GM19397 (cell line): ENCODE results near the gene DCUN1D4.
A peak's percentile ranks its signal among the peaks of the same experiment; 100 is the strongest.
"Not testable (repeated sequence)": the region's sequence is repeated elsewhere in the genome, so short reads cannot be mapped to it uniquely, and the experiment has no call there.

Experiments used
- ATAC-seq: cut with Tn5 transposase; IDR thresholded peaks from one replicate; pipeline ENCODE4 v1.9.1; 2021; ENCODE audit warnings: mild to moderate bottlenecking, moderate library complexity; ENCODE audit not compliant: unreplicated experiment

Gene DCUN1D4

GRCh38 chr4:51893402-51893801 is 50.4 kb downstream of the DCUN1D4 start:
- ATAC-seq, result not testable (repeated sequence)

GRCh38 chr4:51894059-51894645 is 51.2 kb downstream of the DCUN1D4 start:
- ATAC-seq, result no peak

DNA sequence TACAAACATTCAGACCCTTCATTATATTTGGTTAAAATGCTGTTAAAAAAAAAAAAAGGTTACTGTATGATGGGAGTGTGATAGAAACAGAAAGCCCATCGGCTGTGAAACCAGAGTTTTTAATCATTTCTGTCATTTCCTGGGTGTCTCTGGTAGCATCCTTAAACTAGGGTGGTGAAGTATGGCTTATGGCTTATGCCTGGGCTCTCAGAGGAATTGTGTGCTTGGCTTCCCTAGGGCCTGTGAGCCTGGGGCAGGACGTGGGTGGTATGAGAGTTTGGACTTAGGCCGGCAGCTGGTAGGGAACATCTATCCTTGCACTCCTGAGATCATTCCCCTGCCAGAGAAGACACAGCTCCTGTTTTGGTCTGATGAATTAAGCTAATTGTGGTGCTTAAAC is 52.2 kb downstream of the DCUN1D4 start:
- no peak for ATAC-seq

- ATAC-seq, result peak; percentile 98
Measured at GRCh38 chr4:51895816-51896408, 53.0 kb downstream of the DCUN1D4 start.

GRCh38 chr4:51901363-51901762 is 58.4 kb downstream of the DCUN1D4 start:
- no peak for ATAC-seq

DNA sequence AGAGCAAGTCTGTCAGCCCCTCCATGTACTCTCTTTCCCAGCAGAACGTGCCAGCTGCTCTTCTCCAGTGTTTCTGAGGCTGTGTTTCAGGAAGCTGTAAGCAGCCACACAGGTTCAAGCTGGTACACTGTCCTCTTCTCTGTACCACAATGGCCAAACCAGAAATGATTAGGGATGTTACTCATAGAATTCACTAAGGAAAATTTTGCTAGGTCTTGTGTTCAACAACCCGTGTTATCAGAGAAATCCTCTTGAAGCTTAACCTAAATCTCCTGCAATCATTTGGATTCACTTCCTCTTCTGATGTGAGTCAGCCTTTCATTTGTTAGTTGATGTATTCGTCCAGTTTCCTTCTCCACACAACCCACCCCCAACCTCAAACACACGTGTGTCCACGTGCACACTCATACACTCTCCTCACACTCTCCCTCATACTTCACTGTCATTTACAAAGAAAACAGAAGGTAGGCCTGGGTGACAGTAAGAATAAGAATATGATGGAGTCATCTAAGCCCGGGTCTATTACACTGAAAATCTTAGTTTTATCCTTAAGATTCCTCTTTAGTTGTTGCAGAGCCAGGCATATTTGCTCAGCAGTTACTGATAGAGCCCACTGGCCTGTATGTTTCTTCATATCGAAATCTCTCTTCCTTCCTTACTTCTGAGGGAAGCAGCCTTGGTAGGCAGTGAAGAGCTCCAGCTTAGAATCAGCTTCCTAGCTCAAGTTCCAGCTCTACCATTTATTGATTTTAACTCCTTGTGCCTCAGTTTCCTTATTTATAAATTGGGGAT is 63.4 kb downstream of the DCUN1D4 start:
- ATAC-seq, result peak; percentile 98

- no peak for ATAC-seq
Measured at GRCh38 chr4:51907006-51907669, 64.2 kb downstream of the DCUN1D4 start.

- ATAC-seq, result no peak
Measured at GRCh38 chr4:51909236-51909703, 66.3 kb downstream of the DCUN1D4 start.

GRCh38 chr4:51918251-51918650 is 75.3 kb downstream of the DCUN1D4 start:
- ATAC-seq, result no peak

DNA sequence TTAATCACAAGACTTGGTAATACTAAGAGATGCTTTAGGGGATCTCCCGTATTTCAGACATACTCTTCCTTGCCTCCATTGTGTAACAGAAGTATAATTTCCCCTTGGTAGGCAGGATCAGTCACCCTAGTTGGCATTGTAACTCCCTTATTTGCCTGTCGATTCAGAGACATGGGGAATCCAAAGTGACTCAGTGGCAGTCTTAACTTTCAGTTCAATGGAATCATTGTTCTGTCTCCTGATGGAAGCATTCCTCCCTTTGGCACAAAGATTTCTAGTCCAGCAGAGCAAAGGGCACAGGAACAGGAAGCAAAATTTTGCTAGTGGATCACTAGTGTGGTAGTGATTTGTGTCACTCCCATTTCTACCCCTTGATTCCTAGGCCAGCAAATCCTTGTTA is 80.4 kb downstream of the DCUN1D4 start:
- ATAC-seq, result no peak

DNA sequence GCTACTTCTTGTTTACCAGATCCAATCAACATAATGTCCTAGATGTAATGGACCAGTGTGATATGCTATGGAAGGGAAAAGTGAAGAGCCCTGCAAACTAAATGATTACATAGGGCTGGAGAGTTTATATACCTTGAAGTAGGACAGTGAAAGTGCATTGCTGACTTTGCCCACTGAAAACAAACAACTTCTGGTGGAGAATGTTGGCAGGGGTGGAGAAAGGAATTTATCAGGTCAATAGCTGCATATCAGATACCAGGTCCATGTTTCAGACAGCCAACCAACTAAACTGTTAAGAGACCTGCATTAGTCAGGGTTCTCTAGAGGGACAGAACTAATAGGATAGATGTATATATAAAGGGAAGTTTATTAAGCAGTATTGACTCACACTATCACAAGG is 82.4 kb downstream of the DCUN1D4 start:
- no peak for ATAC-seq

GRCh38 chr4:51930557-51930956 is 87.6 kb downstream of the DCUN1D4 start:
- no peak for ATAC-seq

DNA sequence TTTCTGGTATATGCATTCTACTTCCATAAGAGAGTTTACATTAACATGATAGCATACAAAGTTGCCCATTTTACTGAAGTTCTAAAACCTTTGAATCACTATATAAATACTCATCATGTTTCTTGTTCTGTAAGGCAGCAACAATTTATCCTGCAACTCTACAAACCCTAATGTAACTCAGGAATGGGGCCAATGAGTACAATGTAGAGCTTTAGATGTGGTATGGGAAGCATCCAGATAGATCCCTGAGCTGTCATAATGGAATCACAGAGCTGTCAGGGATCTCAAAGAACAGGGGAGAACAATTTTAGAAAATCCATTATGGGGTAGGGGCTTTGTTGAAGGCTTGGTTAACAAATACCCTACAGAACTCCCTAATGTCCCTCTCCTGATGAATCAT is 88.5 kb downstream of the DCUN1D4 start:
- ATAC-seq, result no peak

DNA sequence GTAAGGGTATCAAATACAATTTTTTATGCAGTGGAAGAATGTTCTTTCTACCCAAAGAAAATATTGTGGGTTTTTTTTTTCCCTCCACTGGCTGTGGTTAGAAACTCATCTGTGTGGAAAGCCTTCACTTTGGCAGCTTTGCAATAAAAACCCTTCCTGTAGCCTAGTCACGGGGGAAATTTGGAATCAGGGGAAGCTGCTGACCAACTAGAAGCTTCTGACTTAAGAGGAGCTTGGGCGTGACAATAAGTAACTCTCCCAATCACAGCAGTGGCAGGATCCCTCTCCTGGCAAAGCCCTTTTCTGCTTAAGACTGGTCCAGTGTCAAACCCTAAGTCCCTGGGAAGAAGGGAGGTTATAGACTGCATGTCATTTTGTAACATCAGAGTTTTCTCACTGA is 89.3 kb downstream of the DCUN1D4 start:
- no peak for ATAC-seq

- ATAC-seq, result no peak
Measured at GRCh38 chr4:51932684-51933083, 89.7 kb downstream of the DCUN1D4 start.

DNA sequence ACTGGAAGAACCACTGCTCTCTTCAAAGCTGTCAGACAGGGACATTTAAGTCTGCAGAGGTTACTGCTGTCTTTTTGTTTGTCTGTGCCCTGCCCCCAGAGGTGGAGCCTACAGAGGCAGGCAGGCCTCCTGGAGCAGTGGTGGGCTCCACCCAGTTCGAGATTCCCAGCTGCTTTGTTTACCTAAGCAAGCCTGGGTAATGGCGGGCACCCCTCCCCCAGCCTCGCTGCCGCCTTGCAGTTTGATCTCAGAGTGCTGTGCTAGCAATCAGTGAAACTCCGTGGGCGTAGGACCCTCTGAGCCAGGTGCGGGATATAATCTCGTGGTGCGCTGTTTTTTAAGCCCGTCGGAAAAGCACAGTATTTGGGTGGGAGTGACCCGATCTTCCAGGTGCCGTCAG is 97.5 kb downstream of the DCUN1D4 start:
- ATAC-seq, result not testable (repeated sequence)

DNA sequence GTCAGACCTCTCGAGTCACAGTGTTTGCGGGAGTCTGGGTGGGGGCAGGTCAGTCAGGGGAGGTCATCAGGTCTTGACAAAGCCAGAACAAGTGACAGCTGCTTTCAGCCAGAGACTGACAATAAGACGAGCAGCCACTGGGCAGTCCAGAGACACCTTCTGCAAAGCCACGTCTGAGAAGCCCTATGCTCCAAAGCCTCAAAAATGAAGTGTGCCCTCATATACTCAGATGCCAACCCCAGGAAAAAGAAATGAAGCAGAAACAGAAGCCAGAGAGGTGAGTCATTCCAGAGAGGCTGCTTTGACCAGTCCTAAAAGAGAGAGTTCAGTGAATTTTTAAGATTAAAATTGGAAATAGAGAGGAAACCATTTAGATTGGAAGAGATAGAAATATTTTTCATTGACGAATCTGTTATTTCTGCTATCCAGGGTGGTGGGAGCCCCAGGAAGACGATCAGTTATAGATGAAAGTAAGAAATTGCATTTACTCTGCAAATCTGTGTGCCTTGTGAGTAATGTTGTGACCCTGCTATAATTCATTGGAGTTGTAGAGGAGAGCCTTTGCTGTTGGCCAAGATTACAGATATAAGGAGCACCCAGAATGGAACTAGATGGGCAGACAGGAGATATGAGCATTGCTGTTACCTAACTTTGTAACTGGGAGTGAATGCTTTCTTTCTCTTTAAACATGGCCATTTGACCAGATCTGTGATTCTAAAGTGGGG is 99.3 kb downstream of the DCUN1D4 start:
- no peak for ATAC-seq

- no peak for ATAC-seq
Measured at GRCh38 chr4:51942833-51943215, 99.9 kb downstream of the DCUN1D4 start.

DNA sequence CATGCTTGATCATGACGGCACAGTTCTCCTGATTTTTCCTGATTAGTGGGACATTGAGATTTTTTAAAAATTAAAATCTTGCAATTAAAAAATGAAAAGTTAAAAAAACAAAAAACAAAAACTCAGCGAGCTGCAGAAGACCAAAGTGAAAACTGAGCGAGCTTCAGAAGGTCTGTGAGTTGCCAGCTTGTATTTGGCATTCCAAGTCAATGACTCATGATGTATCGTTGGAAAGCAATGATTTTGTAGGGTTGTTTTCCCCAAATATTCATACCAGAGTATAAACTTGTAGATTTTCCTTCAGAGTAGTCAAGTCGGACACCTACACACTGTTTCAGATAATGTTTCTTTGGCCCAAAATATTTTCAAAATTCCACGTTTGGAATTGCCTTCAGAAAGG is 100.3 kb downstream of the DCUN1D4 start:
- no peak for ATAC-seq

- ATAC-seq, result no peak
Measured at GRCh38 chr4:51958199-51958968, 115.4 kb downstream of the DCUN1D4 start.
